K562 (cell line): ENCODE data around the gene LHB. TPM values are rescaled to one million over a fixed set of nuclear protein-coding genes. Genes with fewer than 3 reads are reported as not detected.
A peak's percentile ranks its signal among the peaks of the same experiment; 100 is the strongest.

ENCODE experiments used
- ATAC-seq: fragments of 200-7000 bp; cut with Tn5 transposase; 3 replicates; pipeline ENCODE4 v1.9.1; 2020; ENCODE audit warnings: moderate library complexity
- BruUV-seq: library from RNA; stranded (reverse); fragments of 400-500 nt; replicated peaks from 2 replicates; lab custom pipeline; 2021; lab: Mats Ljungman, UMichigan
- CTCF ChIA-PET: fragments of 300-600 bp; formaldehyde crosslinking; extraction: SDS; loops from one replicate; lab custom pipeline; 2021; ENCODE audit warnings: low intra/inter-chr PET ratio; lab: Yijun Ruan, JAX
- POLR2A ChIA-PET: fragments of 300-600, 350-650 bp; sonication (Branson Sonifier 250); formaldehyde crosslinking; extraction: SDS; loops from one replicate; lab custom pipeline; 2021; ENCODE audit warnings: antibody characterized with exemption, inconsistent platforms; lab: Yijun Ruan, JAX
- DNase-seq, 4 experiments: peaks; one replicate each; pipeline versions ENCODE4 v3.0.0 to v3.0.0-alpha.2; 2011 to 2018; ENCODE audit warnings: low spot score in 3 of 4, mixed read lengths in 3 of 4; ENCODE audit errors: extremely low read depth in 1 of 4
- FAIRE-seq: peaks from 2 replicates; lab custom pipeline; 2011; peaks lifted over from hg19 to GRCh38; lab: Jason Lieb, UNC
- H2AFZ ChIP-seq: 2 replicates; pipeline ENCODE4 v1.6.0; 2011; ENCODE audit warnings: low read depth, low read length, control low read depth, inconsistent platforms
- H3K27ac ChIP-seq: fragments of 200-600 bp; 3 replicates; pipeline ENCODE4 v1.8.0; 2011; ENCODE audit warnings: low read depth, mild to moderate bottlenecking, control low read depth, inconsistent platforms, low read length, moderate library complexity, mixed read lengths; ENCODE audit errors: extremely low read depth
- H3K27me3 ChIP-seq, 2 experiments: fragments of 300-600 bp in 1 of 2; 2 replicates in 1 of 2; 3 replicates in 1 of 2; pipeline versions ENCODE4 v1.6.0 to v1.8.0; 2011; ENCODE audit warnings: inconsistent platforms in 2 of 2, low read length in 2 of 2, mild to moderate bottlenecking in 1 of 2, mixed read lengths in 1 of 2, moderate library complexity in 1 of 2; ENCODE audit not compliant: control insufficient read depth in 2 of 2, insufficient read depth in 2 of 2
- H3K36me3 ChIP-seq: fragments of 300-600 bp; 3 replicates; pipeline ENCODE4 v1.8.0; 2011; ENCODE audit warnings: mild to moderate bottlenecking, low read length, inconsistent platforms; ENCODE audit not compliant: control insufficient read depth, insufficient read depth
- H3K4me1 ChIP-seq, 2 experiments: fragments of 200-600 bp in 1 of 2; replicated peaks in 1 of 2; 2 replicates in 1 of 2; 3 replicates in 1 of 2; pipeline versions ENCODE4 v1.5.1 to v1.8.0; 2011; ENCODE audit warnings: inconsistent platforms in 2 of 2, low read length in 2 of 2, mild to moderate bottlenecking in 1 of 2, mixed read lengths in 1 of 2, moderate library complexity in 1 of 2; ENCODE audit not compliant: control insufficient read depth in 2 of 2, insufficient read depth in 2 of 2
- H3K4me2 ChIP-seq: 2 replicates; pipeline ENCODE4 v1.6.1; 2011; ENCODE audit warnings: low read length, control low read depth, inconsistent platforms, mixed read lengths; ENCODE audit not compliant: insufficient read depth
- H3K4me3 ChIP-seq: fragments of 200-600 bp; sonication (generic), shearing (Covaris generic); 2 replicates; pipeline ENCODE4 v1.5.1; 2016; ENCODE audit warnings: control low read depth, inconsistent platforms
- H3K79me2 ChIP-seq: fragments of 200-600 bp; 3 replicates; pipeline ENCODE4 v1.8.0; 2011; ENCODE audit warnings: low read length, inconsistent platforms; ENCODE audit not compliant: control insufficient read depth, insufficient read depth
- H3K9ac ChIP-seq, 2 experiments: 2 replicates each; pipeline versions ENCODE4 v1.6.0 to v1.6.1; 2011; ENCODE audit warnings: low read depth in 2 of 2, low read length in 2 of 2, control low read depth in 1 of 2, inconsistent platforms in 1 of 2, mild to moderate bottlenecking in 1 of 2, mixed read lengths in 1 of 2; ENCODE audit not compliant: insufficient read depth in 1 of 2
- H3K9me1 ChIP-seq: one replicate; pipeline ENCODE4 v1.6.0; 2011; ENCODE audit warnings: inconsistent platforms, mild to moderate bottlenecking, low read length, moderate library complexity; ENCODE audit not compliant: control insufficient read depth, insufficient read depth
- H3K9me3 ChIP-seq: replicated peaks from 2 replicates; pipeline ENCODE4 v1.5.1; 2011; ENCODE audit warnings: low read depth, low read length, inconsistent platforms; ENCODE audit not compliant: control insufficient read depth, insufficient read depth
- H4K20me1 ChIP-seq: replicated peaks from 2 replicates; pipeline ENCODE4 v1.6.1; 2011; ENCODE audit warnings: low read length, inconsistent platforms, mixed read lengths; ENCODE audit not compliant: control insufficient read depth, insufficient read depth
- CC2D1A ChIP-seq: fragments of 450-650 bp; IDR thresholded peaks from 2 replicates; pipeline ENCODE4 v1.6.1; 2017; ENCODE audit warnings: mild to moderate bottlenecking
- FOXA3 ChIP-seq, 2 experiments: fragments of 450-650 bp in 1 of 2; sonication (generic) in 1 of 2; formaldehyde crosslinking; IDR thresholded peaks in 1 of 2; conservative IDR thresholded peaks in 1 of 2; 2 replicates each; pipeline versions ENCODE4 v1.4.0 to v1.8.0; 2020 to 2022; ENCODE audit warnings: mild to moderate bottlenecking in 2 of 2, missing genetic modification reagents in 1 of 2
- MAZ ChIP-seq, 2 experiments: fragments of 450-650 bp in 1 of 2; sonication (generic) in 1 of 2; formaldehyde crosslinking; IDR thresholded peaks in 1 of 2; conservative IDR thresholded peaks in 1 of 2; 2 replicates each; pipeline versions ENCODE4 v1.4.0 to v1.5.0; 2020; ENCODE audit warnings: mild to moderate bottlenecking in 1 of 2, missing genetic modification reagents in 1 of 2
- MITF ChIP-seq: IDR thresholded peaks from 2 replicates; pipeline ENCODE4 v1.6.1; 2014; ENCODE audit warnings: antibody characterized with exemption
- MTF1 ChIP-seq: fragments of 250-450 bp; sonication (Bioruptor Pico); IDR thresholded peaks from 2 replicates; pipeline ENCODE4 v1.9.0; 2021; ENCODE audit warnings: moderate library complexity, mild to moderate bottlenecking, inconsistent platforms, borderline replicate concordance
- PHB ChIP-seq: fragments of 250-450 bp; sonication (Bioruptor Pico); IDR thresholded peaks from 2 replicates; pipeline ENCODE4 v1.5.0; 2021
- RB1 ChIP-seq: fragments of 450-650 bp; IDR thresholded peaks from 2 replicates; pipeline ENCODE4 v1.6.1; 2017; ENCODE audit warnings: low read depth, mild to moderate bottlenecking
- TAL1 ChIP-seq: fragments of 450-650 bp; IDR thresholded peaks from 2 replicates; pipeline ENCODE4 v1.6.1; 2016; ENCODE audit warnings: mild to moderate bottlenecking
- ZNF668 ChIP-seq: fragments of 250-450 bp; sonication (Bioruptor Pico); IDR thresholded peaks from 2 replicates; pipeline ENCODE4 v1.8.0; 2022; ENCODE audit warnings: mild to moderate bottlenecking, inconsistent platforms
- WGBS: fragments of 100-300 bp; shearing (Covaris generic); methylation state at CpG from one replicate; pipeline ENCODE4 v1.1.6; 2016; ENCODE audit warnings: low coverage, mixed read lengths; ENCODE audit not compliant: insufficient coverage; ENCODE audit errors: missing lambda C conversion rate; 5-methylcytosine and 5-hydroxymethylcytosine counted together
- in situ Hi-C: fragments of 300-500 bp; cut with MboI; formaldehyde crosslinking; loops from 4 replicates; pipeline ENCODE4 v1.15.0; 2018; ENCODE audit warnings: inconsistent platforms, mixed read lengths
- intact Hi-C: fragments of 100-400 bp; cut with micrococcal nuclease; formaldehyde crosslinking; loops from 2 replicates; pipeline ENCODE4 v1.14.2; 2022
- polyA plus RNA-seq, 8 experiments: library from polyadenylated mRNA; depleted of rRNA in 4 of 8; stranded (reverse) in 5 of 8; unstranded in 3 of 8; fragments of >200 nt; fragmentation: Nextera tagmentation in 2 of 8; fragmentation: Illumina TruSeq in 1 of 8; extraction: Ambion mirVana in 2 of 8; extraction: Trizol in 1 of 8; gene quantifications; 2 replicates each; pipeline versions ENCODE4 v1.2.1 to v1.2.3, GENCODE V29; 2011 to 2014; ENCODE audit warnings: inconsistent platforms in 1 of 8, missing spikeins in 1 of 8
- total RNA-seq, 7 experiments: library from RNA; depleted of rRNA in 6 of 7; stranded (reverse); fragments of >200 nt in 6 of 7; fragmentation: Illumina TruSeq in 2 of 7; extraction: Trizol in 2 of 7; gene quantifications; 2 replicates each; pipeline versions ENCODE4 v1.2.1 to v1.2.3, GENCODE V29; 2011 to 2021; ENCODE audit warnings: low replicate concordance in 1 of 7
- TF ChIP-seq, protein P1 (sequence below): fragments of 450-650 bp; IDR thresholded peaks from 2 replicates; pipeline ENCODE4 v1.6.1; 2017; ENCODE audit warnings: antibody characterized with exemption, mild to moderate bottlenecking
- TF ChIP-seq, protein P2 (sequence below): sonication (generic); formaldehyde crosslinking; IDR thresholded peaks from 2 replicates; pipeline ENCODE4 v1.9.0; 2022; ENCODE audit warnings: mild to moderate bottlenecking, missing genetic modification reagents

Gene LHB
- total and polyA plus RNA-seq, 9 of the 15 experiments (the other 6 are each of a cell fraction or from before 2014, with no cell fraction given), result 0.54 TPM; not detected in 8

GRCh38 chr19:48970923-48971395, 45.9 kb downstream of the LHB start:
- H3K4me2 ChIP-seq, result peak overlapping the region; percentile 47; the same call in 1 of the 2 replicates
- H3K9me1 ChIP-seq, result no peaks in the 10 kb centered on the region
- no peaks in the 10 kb centered on the region for H3K27me3 ChIP-seq
- POLR2A ChIA-PET, result interaction anchor here (0.6 to 14.5 kb wide), 16 partner anchors 9 to 183 kb away, joined by 3 to 439 read pairs (median 4); partner anchors contain the start of genes BAX, BCAT2, GYS1 and NUCB1
- H3K79me2 ChIP-seq, result peaks cover 18% of the 10 kb centered on the region
- 11% methylated on average over 19 of the region's 19 CpGs for WGBS
- peak; percentile 66 for ATAC-seq
- in situ Hi-C loops, result loop anchor here (5.0 to 10.0 kb wide), 2 partner anchors 179 to 326 kb away; partner anchors contain the start of gene CA11
- peaks cover 67% of the 10 kb centered on the region for H3K36me3 ChIP-seq
- peak overlapping the region; percentile 42; the same call in 2 of the 3 replicates for H3K27ac ChIP-seq
- intact Hi-C loops, result loop anchor here (1.0 to 2.0 kb wide), 2 partner anchors 129 to 176 kb away; no protein-coding TSS in a partner anchor
- no TSS peak for BruUV-seq
- no peak overlapping the region for H3K4me3 ChIP-seq
- CTCF ChIA-PET, result interaction anchor here (0.5 to 3.2 kb wide), 5 partner anchors 72 to 183 kb away, joined by 3 to 36 read pairs (median 3); no protein-coding TSS in a partner anchor
- no peaks in the 10 kb centered on the region for H3K9me3 ChIP-seq
- peak; percentile 87 for FAIRE-seq
- 0 out of 2 replicates have a peak overlapping the region, but pooled peaks have one; percentile 7 for H2AFZ ChIP-seq
- peak; percentile 75 to 93 (median 80) for DNase-seq
- H3K9ac ChIP-seq, result peak overlapping the region in 1 of 2 experiments; percentile 27; a peak in 3 of 4 replicates
- H3K4me1 ChIP-seq, result peaks cover 26 to 34% of the 10 kb centered on the region in 2 experiments
- peaks cover 13% of the 10 kb centered on the region for H4K20me1 ChIP-seq
- TF ChIP-seq PHB (CRISPR knock-in tag) (no peak), CC2D1A (peak; percentile 60; the same call in 1 of the 2 replicates), MAZ (CRISPR knock-in tag; conservative IDR thresholded peaks at IDR 0.05 in 1 of 2, IDR thresholded peaks at IDR 0.05 in 1 of 2) (peak; percentile 41 to 82; a peak in 2 of 4 replicates), MTF1 (CRISPR knock-in tag) (no peak), ZNF668 (CRISPR knock-in tag) (no peak), RB1 (peak; percentile 28; the same call in 1 of the 2 replicates), FOXA3 (CRISPR knock-in tag; conservative IDR thresholded peaks at IDR 0.05 in 1 of 2, IDR thresholded peaks at IDR 0.05 in 1 of 2) (no peak), TAL1 (0 out of 2 replicates have a peak, but pooled peaks have one; percentile 11), MITF (no peak)
- TF ChIP-seq, protein P1, sequence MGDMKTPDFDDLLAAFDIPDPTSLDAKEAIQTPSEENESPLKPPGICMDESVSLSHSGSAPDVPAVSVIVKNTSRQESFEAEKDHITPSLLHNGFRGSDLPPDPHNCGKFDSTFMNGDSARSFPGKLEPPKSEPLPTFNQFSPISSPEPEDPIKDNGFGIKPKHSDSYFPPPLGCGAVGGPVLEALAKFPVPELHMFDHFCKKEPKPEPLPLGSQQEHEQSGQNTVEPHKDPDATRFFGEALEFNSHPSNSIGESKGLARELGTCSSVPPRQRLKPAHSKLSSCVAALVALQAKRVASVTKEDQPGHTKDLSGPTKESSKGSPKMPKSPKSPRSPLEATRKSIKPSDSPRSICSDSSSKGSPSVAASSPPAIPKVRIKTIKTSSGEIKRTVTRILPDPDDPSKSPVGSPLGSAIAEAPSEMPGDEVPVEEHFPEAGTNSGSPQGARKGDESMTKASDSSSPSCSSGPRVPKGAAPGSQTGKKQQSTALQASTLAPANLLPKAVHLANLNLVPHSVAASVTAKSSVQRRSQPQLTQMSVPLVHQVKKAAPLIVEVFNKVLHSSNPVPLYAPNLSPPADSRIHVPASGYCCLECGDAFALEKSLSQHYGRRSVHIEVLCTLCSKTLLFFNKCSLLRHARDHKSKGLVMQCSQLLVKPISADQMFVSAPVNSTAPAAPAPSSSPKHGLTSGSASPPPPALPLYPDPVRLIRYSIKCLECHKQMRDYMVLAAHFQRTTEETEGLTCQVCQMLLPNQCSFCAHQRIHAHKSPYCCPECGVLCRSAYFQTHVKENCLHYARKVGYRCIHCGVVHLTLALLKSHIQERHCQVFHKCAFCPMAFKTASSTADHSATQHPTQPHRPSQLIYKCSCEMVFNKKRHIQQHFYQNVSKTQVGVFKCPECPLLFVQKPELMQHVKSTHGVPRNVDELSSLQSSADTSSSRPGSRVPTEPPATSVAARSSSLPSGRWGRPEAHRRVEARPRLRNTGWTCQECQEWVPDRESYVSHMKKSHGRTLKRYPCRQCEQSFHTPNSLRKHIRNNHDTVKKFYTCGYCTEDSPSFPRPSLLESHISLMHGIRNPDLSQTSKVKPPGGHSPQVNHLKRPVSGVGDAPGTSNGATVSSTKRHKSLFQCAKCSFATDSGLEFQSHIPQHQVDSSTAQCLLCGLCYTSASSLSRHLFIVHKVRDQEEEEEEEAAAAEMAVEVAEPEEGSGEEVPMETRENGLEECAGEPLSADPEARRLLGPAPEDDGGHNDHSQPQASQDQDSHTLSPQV, result peak; percentile 42
- TF ChIP-seq, protein P2, sequence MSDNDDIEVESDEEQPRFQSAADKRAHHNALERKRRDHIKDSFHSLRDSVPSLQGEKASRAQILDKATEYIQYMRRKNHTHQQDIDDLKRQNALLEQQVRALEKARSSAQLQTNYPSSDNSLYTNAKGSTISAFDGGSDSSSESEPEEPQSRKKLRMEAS (CRISPR knock-in tag), result no peak
